Measurements from ENCODE around the gene ASIC4.

Gene ASIC4

DNA sequence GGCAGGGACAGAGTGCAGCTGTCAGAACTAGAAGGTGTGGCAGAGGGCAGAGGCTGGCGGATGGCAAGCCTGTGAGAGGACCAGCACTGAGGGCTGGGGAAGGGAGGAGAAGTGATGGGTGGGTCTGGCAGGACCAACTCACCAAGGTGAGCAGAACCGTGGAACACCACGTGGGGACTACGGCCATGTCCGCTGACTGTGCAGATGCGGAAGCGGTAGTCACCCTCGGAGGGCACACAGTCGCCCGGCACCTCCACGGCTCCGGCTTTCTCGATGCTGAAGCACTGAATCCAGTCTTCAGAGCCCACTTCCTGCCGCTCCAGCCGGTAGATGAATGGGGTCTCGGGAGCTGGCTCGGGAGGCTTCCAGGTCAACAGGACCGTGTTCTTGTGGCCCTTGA is 52.8 kb downstream of the ASIC4 start:
- no peak for DNase-seq (ENCODE audit: low read depth)

DNA sequence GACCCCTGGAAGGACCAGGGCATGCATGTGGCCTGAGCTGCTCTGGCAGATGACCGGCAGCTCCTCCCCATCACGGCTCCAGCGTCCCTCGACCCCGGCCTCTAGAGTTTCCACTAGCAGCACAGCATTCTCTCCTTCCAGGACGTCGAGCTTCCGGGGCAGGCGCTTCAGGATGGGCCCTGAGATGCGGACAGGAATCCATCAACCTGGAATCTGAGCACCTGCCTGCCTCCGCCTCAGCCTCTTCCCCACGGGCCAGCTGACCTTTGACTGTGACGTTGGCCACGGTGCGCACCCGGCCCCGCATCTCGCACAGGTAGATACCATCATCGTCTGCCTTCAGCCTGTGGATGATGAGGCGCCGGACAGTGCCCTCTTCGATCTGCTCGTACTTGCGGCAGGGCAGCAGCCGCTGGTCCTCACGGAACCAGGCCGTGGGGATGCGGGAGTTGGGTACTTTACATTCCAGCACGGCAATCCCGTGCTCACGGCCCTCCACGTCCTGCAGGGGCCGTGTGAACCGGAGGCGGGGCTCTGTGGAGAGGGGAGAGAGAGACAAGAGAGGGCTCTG is 53.6 kb downstream of the ASIC4 start:
- no peak for DNase-seq (ENCODE audit: low read depth)

DNA sequence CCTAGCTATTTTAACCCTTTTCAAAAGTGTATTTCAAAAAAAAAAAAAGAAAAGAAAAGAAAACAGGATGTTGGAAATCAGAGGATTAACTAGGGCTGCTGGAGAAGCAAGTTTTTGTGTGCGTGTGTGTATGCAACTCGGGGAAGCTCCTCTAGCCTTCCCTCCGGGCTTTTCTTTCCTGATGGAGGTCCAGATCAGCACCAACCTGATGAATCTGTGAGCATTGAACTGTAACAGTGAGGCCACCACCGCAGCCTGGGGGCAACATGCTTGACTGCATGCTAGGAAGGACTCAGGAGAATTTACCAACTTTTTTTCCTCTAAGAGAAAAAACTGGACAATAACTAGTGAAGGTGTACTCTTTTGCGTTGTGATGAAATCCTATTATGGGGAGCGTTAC is 54.8 kb downstream of the ASIC4 start:
- no peak for DNase-seq (ENCODE audit: low read depth)

DNA sequence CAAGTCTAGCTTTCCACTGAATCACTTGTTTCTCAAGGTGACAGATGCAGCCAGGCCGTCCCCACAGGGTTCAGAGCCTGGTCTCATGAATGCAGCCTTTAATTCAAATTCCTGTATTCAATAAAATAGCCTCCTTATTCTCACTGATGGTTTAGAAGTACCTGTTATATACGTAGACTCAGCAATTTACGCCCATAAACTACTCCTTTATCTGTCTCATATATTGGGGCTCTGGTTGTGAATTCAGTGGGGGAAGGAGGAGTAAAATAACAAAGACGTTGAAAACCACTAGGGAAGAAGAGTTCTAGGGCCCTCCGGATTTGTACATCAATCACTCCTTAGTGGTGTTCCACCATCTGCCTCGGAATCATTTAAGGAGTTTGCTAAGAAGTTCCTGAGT is 55.4 kb downstream of the ASIC4 start:
- no peak for DNase-seq (ENCODE audit: low read depth)

DNA sequence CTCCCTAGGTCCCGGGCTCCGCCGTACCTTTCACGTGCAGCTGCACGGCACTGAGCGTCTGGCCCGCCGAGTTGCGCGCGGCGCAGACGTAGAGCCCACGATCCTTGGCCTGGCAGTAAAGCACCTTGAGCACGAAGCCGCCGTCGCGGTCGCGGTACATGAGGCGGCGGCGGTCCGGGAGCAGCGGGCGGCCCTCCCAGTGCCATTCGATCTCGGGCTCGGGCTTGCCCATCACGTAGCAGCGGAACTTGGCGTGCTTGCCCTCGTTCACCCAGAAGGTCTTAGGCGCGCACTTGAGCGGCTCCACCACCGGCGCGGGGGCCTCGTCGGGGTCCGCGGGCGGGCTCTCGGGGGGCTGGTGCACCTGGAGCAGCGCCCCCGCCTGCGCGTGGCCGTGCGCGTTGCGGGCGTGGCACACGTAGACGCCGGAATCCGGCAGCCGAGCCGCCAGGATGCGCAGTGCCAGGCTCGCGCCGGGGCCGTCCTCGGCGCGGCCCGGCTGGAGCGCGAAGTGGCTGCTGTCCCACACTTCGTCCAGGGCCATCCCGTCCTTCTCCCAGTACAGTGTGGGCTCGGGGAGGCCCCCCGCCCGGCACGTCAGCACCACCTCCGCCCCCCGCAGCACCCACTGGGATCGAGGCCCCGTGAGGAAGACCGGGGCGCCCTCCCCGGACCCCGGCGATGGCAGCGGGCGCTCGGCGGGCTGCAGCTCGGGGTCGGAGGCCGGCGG is 56.1 kb downstream of the ASIC4 start:
- DNase-seq (ENCODE audit: low read depth) = no peak

DNA sequence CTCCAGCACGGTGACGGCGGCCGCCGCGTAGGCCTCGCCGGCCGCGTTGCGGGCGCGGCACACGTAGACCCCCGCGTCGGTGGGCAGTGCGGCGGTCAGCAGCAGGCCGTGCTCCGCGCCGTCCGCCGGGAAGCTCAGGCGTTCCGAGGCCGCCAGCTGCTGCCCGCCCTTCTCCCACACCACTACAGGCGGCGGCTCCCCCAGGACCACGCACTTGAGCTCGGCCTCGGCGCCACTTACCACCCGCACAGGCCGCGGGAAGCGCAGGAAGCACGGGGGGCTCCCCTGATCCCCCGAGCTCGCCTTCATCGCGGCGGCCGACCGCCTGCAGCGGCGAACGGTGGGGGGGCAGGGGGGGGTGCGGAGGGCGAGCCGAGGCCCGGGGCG is 56.6 kb downstream of the ASIC4 start:
- DNase-seq (ENCODE audit: low read depth) = no peak

DNA sequence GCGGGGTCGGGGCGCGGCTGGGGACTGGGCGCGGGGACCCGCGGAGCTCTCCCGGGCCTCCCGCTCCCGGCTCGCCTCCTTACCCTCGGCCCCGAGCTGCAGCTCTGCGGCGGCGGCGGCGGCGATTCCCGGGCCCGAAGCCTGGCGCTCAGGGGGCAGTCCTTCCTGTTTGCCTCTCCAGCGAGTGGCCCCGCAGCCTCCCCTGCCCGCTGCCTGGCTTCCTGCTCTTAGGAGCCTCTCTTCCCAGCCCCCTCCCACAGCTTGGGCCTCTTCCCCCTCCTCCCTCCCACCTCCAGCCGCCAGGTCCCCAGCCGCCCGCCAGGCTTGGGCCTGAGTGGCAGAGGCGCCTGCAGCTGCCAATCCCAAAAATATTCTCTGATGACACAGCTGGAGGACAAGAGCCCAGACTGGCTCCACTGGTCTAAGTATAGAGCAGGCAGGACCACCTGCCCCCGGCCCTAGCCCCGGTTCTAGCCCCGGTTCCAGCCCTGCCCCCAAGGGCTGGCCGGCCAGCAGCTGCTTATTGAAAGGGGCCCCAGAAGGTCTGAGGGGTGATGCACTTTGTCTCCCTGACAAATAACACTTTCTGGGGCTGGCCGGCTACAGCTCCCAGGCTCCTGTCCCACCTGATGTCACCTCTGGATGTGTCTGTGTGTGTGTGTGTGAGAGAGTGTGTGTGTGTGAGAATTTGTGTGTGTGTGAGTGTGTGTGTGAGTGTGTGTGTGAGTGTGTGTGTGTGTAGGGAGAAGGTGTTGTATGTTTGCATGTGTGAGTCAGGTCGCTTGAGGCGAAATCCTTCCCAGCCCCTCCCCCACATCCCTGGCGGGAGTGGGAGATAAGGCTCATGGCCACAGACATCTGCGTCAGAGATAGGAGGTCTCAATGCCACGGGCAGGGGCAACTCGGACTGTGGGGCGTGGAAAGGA is 57.3 kb downstream of the ASIC4 start, which contains the start of gene OBSL1:
Gene OBSL1, minus strand, starts transcription at position 229 of the 926 bp plus-strand sequence. CDS start 307 bp downstream, outside the sequence.
- no peak for DNase-seq (ENCODE audit: low read depth)

DNA sequence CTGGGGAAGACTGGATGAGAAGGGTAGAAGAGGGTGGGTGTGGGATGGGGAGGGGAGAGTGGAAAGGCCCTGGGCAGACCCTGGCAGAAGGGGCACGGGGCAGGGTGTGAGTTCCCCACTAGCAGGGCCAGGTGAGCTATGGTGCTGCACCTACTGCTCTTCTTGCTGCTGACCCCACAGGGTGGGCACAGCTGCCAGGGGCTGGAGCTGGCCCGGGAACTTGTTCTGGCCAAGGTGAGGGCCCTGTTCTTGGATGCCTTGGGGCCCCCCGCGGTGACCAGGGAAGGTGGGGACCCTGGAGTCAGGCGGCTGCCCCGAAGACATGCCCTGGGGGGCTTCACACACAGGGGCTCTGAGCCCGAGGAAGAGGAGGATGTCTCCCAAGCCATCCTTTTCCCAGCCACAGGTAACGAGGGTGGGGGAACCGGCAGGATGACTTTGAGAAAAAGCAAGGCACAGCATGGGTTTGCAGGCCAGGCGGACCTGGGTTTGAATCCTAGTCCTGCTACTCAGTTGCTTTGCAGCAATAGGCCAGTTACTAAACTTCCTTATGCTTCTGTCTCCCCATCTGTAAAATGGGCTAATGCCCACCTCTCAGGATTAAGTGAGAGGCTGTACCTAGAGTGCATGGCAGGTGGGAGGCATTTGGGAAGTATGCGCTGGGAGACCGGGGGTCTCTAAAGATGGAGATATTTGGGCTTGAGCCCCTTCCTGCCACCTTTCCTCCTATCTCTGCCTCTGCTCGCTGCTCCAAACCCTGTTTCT is 58.1 kb downstream of the ASIC4 start, which contains the start of gene INHA:
Gene INHA, plus strand, starts transcription at position 74 of the 765 bp plus-strand sequence. Its CDS starts 65 bp downstream, at position 139.
- DNase-seq (ENCODE audit: low read depth) = no peak

DNA sequence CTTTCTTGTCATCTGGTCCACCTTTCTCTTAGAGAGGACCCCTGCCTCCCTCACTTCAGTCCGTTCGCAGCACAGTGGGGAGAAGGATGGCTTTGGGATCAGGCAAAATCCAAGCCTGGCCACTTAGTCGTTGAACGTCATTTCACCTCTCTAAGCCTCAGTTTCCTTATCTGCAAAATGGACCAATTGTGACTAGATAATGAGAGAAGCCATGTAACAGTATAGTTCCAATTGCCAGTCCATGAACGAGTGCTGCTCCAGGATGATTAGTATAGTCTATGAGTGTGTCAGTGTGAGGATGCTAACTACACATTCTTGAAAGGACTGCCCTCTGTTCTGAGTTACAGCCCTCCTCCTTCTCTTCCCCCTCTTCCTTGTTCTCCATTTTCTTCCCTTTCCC is 58.9 kb downstream of the ASIC4 start:
- DNase-seq (ENCODE audit: low read depth) = no peak

DNA sequence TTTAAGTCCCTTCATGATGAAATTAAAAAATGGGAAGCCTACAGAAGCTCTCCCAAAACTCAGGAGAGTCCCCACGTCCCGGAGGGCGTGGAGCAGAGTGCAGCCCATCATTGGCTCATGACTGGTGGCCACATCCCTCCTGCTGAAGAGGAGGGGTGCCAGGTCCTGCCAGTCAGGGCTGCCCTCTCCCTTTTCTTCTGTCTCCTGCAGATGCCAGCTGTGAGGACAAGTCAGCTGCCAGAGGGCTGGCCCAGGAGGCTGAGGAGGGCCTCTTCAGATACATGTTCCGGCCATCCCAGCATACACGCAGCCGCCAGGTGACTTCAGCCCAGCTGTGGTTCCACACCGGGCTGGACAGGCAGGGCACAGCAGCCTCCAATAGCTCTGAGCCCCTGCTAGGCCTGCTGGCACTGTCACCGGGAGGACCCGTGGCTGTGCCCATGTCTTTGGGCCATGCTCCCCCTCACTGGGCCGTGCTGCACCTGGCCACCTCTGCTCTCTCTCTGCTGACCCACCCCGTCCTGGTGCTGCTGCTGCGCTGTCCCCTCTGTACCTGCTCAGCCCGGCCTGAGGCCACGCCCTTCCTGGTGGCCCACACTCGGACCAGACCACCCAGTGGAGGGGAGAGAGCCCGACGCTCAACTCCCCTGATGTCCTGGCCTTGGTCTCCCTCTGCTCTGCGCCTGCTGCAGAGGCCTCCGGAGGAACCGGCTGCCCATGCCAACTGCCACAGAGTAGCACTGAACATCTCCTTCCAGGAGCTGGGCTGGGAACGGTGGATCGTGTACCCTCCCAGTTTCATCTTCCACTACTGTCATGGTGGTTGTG is 60.4 kb downstream of the ASIC4 start:
- no peak for DNase-seq (ENCODE audit: low read depth)

DNA sequence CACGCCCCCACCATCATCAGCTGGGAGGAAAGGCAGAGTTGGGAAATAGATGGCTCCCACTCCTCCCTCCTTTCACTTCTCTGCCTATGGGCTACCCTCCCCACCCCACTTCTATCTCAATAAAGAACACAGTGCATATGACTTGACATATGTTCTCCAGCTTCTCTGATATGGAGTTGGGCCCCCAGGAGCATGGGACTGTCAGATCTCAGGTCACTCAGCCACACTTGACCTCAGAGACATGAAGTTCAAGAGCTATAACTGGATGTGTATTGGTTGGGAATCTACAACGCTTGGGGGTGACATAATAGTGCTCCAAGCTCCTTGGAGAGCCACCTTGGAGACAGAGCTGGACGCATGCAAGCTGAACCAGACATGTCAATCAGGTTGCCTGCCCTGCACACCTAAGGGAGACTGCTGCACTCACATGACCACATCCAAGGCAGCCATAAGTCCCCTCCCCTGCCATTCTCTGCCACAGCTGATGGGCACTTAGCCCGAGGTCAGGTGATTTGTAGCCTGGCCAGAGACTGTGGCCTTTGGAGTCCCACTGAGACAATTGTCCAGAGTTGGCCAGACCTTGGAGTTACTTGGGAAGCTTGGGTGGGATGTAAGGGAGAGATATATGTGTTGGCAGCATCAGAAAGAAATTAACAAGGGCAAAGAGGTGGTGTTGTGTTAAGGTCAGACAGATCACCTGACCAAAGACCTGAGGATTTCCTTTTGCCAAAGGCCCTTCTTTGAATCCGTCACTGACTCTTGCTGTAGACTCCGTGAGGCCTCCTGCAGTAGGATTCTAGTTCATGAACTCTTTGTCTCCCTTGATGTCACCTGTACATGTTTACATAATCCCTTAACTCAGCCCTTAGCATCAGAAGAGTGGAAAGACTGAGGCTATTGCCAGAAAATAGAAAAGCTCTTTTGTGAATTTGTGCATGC is 61.6 kb downstream of the ASIC4 start:
- no peak for DNase-seq (ENCODE audit: low read depth)

DNA sequence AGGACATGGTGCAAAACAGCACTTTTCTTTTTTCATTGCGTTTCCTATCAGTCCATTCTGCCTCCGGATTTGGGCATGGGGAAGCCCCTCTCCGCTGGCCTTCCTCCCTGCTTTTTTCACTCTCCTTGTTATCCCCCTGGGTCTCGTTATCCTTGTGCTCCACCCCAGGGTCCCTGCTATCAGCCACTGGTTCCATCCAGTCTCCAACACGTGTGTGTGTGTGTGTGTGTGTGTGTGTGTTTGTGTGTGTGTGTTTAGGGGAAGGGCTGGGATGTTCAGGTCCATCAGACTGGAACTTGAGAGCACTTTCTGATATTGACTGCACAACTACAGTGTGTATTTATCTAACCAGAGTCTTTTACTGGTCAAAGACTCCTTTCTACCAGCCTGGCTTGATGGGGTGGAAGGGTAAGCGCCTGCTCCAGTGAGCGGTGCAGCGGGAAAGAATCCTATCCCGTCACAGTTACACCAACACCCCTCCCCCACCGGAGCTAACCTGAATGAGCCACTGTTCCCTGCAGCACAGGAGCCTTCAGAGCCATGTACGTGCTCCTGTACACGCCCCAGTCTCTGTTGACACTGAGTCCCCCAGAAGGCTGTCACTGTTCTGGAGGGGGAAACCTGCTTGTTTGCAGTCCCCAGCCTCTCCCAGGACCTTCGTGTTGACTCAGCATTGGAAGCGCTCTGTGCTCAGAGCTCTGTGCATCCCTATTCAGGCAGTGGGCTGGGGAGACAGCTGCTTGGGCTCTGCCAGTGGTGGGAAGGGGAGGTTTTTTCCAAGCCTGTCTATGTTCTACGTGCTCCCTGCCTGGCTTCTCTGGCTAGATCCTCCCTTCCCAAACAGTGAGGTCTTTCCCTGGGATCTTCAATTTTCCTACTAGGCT is 62.5 kb downstream of the ASIC4 start:
- no peak for DNase-seq (ENCODE audit: low read depth)

DNA sequence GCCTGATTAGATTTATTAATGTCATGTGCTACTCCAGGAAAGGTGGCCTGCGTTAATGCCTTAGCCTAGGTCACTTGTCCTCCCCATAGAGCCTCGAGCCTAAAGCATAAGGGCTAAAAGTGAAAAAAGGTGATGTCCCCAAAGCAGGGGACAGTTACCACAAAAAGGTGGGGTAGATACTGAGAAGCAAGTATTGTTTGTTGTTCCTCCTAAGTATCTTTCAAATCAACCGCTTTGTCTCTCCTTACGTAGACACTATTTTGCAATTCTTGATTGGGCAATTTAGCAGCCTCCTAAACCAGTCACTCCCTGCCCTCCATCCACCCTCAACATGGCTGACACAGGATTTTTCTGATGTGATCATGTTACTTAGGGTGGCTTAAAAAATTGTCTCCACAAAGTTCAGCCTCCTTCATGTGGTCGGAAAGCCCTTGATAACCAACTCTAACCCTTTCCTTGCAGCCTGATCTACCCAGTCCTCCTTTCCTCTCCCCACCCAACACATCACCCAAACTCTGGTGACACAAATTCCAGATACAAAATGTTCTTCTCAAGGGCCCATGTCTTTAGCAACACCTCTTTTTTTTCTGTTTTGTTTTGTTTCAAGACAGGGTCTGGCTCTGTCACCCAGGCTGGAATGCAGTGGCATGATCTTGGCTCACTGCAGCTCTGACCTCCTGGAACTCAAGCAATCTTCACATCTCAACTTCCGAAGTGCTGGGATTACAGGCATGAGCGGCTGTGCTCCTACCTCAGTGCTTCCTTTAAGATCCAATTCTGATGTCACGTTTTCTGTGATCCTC is 64.7 kb downstream of the ASIC4 start:
- DNase-seq (ENCODE audit: low read depth) = no peak

DNA sequence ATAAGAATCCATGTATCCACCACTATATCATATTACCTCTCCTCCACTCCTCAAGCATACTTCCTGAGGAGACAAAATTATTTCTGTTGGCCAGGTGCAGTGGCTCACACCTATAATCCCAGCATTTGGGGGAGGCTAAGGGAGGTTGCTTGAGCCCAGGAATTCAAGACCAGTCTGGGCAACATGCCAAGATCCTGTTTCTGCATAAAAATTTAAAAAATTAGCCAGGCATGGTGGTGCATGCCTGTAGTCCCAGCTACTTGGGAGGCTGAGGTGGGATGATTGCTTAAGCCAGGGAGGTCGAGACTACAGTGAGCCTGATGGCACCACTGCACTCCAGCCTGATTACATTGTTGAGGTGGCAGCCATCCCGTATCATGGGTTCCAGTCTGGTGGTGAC is 67.1 kb downstream of the ASIC4 start:
- DNase-seq (ENCODE audit: low read depth) = no peak

Data from activated T-cell treated with anti-CD3 and anti-CD28 coated beads for 1 hour (primary cell).